PC-9 (cell line): ENCODE results near the gene ADAMTSL1.

Experiments used
- CTCF ChIP-seq: fragments of 200-600 bp; sonication (generic); conservative IDR thresholded peaks from 2 replicates; pipeline ENCODE4 v1.6.1; 2017; ENCODE audit warnings: mixed run types, antibody characterized with exemption, mild to moderate bottlenecking, moderate library complexity
- EZH2 ChIP-seq: fragments of 200-600 bp; sonication (generic); IDR thresholded peaks from 2 replicates; pipeline ENCODE4 v1.8.0; 2017; ENCODE audit warnings: antibody characterized with exemption, low read depth

GRCh38 chr9:18700714-18701113 lies 226.8 kb downstream of the ADAMTSL1 start:
- TF ChIP-seq CTCF (no peak), EZH2 (no peak)
